ENCODE data around the gene MED14. TPM values are rescaled to one million over a fixed set of nuclear protein-coding genes. Genes with fewer than 3 reads are reported as not detected.

The MED14 gene
- total and polyA plus RNA-seq, 10 of the 15 experiments (the other 5 are each of a cell fraction or from before 2014, with no cell fraction given) = 8.8 to 99.4 (median 29.4) TPM

GRCh38 chrX:40647307-40648197 lies 87.8 kb downstream of the MED14 start, which contains the start of gene CXorf38 (continued):
- TF ChIP-seq, protein P1, sequence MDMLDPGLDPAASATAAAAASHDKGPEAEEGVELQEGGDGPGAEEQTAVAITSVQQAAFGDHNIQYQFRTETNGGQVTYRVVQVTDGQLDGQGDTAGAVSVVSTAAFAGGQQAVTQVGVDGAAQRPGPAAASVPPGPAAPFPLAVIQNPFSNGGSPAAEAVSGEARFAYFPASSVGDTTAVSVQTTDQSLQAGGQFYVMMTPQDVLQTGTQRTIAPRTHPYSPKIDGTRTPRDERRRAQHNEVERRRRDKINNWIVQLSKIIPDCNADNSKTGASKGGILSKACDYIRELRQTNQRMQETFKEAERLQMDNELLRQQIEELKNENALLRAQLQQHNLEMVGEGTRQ (IDR thresholded peaks at IDR 0.05; ENCODE audit: borderline replicate concordance, low read depth, low read length) = no peak
- TF ChIP-seq CEBPZ (IDR thresholded peaks at IDR 0.05; ENCODE audit: low read depth, low read length) (no peak), RCOR1 (conservative IDR thresholded peaks at IDR 0.05; ENCODE audit: low read depth, low read length) (no peak), NR2C1 (IDR thresholded peaks at IDR 0.05) (no peak), NFXL1 (IDR thresholded peaks at IDR 0.05; ENCODE audit: borderline replicate concordance) (no peak), TCF3 (IDR thresholded peaks at IDR 0.05; ENCODE audit: borderline replicate concordance, insufficient read depth, low read depth, low read length) (no peak), ATF2 (IDR thresholded peaks at IDR 0.05; ENCODE audit: low read length) (no peak), JUND (IDR thresholded peaks at IDR 0.05; ENCODE audit: low read depth, low read length) (no peak), ZSCAN29 (IDR thresholded peaks at IDR 0.05) (no peak), GATAD2B (conservative IDR thresholded peaks at IDR 0.05; ENCODE audit: low read depth) (peak; percentile 55; the same call in 1 of the 2 replicates), MEF2A (IDR thresholded peaks at IDR 0.05; ENCODE audit: insufficient read depth, low read depth, low read length) (no peak), MTA2 (IDR thresholded peaks at IDR 0.05; ENCODE audit: low read depth) (peak; percentile 39; the same call in 1 of the 2 replicates), SMC3 (IDR thresholded peaks at IDR 0.05; ENCODE audit: borderline replicate concordance, low read length) (no peak), SMAD5 (IDR thresholded peaks at IDR 0.05; ENCODE audit: low read depth) (no peak), DPF2 (IDR thresholded peaks at IDR 0.05) (peak; percentile 55), RUNX3 (IDR thresholded peaks at IDR 0.05; ENCODE audit: low read length) (peak; percentile 48), SIN3A (IDR thresholded peaks at IDR 0.05; ENCODE audit: low read depth, low read length) (peak; percentile 54; the same call in 1 of the 2 replicates), NFYA (IDR thresholded peaks at IDR 0.05; ENCODE audit: borderline replicate concordance, low read depth, low read length) (no peak), FOXM1 (IDR thresholded peaks at IDR 0.05; ENCODE audit: low read depth, low read length) (no peak), WRNIP1 (IDR thresholded peaks at IDR 0.05; ENCODE audit: borderline replicate concordance, low read depth, low read length) (0 out of 2 replicates have a peak, but pooled peaks have one; percentile 64), NBN (IDR thresholded peaks at IDR 0.05) (0 out of 2 replicates have a peak, but pooled peaks have one; percentile 39), CBX5 (IDR thresholded peaks at IDR 0.05; ENCODE audit: low read depth) (no peak)
- TF ChIP-seq, protein P2, sequence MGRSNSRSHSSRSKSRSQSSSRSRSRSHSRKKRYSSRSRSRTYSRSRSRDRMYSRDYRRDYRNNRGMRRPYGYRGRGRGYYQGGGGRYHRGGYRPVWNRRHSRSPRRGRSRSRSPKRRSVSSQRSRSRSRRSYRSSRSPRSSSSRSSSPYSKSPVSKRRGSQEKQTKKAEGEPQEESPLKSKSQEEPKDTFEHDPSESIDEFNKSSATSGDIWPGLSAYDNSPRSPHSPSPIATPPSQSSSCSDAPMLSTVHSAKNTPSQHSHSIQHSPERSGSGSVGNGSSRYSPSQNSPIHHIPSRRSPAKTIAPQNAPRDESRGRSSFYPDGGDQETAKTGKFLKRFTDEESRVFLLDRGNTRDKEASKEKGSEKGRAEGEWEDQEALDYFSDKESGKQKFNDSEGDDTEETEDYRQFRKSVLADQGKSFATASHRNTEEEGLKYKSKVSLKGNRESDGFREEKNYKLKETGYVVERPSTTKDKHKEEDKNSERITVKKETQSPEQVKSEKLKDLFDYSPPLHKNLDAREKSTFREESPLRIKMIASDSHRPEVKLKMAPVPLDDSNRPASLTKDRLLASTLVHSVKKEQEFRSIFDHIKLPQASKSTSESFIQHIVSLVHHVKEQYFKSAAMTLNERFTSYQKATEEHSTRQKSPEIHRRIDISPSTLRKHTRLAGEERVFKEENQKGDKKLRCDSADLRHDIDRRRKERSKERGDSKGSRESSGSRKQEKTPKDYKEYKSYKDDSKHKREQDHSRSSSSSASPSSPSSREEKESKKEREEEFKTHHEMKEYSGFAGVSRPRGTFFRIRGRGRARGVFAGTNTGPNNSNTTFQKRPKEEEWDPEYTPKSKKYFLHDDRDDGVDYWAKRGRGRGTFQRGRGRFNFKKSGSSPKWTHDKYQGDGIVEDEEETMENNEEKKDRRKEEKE (IDR thresholded peaks at IDR 0.05) = no peak

Data from GM12878 (cell line).